EH (cell line): ENCODE data around the gene GPR37L1.

Experiments used
- DNase-seq: peaks from one replicate; pipeline ENCODE4 v3.0.0-alpha.2; 2015; ENCODE audit warnings: low read depth

The GPR37L1 gene

DNA sequence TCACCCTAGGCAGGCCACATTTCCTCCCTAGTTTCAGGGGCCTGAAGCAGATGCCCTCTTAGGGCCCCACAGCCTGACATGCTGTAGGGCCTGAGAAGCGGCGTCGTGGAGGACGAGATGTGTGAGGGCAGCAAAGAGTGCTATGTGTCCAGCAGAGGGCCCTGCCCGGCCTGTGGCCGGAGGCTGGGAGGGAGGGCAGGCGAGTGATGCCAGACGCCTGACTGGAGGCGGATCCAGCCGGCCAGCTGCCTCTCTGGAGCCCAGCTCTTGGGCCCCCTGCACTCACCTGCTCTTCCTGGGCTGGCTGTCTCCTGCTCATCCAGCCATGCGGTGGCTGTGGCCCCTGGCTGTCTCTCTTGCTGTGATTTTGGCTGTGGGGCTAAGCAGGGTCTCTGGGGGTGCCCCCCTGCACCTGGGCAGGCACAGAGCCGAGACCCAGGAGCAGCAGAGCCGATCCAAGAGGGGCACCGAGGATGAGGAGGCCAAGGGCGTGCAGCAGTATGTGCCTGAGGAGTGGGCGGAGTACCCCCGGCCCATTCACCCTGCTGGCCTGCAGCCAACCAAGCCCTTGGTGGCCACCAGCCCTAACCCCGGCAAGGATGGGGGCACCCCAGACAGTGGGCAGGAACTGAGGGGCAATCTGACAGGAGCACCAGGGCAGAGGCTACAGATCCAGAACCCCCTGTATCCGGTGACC is at the start of gene GPR37L1:
GPR37L1 (plus strand) TSS at position 279 of the 697 bp plus-strand sequence; CDS start at position 326, 47 bp downstream.
- peak; percentile 65 for DNase-seq

DNA sequence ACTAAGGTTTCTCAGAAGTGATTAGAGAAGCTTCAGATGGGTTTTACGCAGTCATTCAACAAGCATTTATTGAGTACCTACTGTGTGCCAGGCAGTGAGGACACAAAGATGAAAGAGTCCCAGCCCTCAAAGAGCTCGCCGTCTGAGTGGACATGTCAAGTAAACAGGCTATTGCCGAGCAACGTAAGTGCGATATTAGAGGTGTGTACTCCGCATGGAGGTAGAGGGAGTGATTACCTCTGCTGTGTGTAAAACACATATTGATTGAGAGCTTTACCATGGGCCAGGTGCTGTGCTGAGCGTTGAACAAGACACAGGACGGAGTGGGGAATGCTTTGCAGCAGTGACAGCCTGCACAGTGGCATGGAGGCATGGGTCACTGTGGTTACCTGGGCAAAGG is 49.5 kb upstream of the GPR37L1 start:
- DNase-seq = no peak

DNA sequence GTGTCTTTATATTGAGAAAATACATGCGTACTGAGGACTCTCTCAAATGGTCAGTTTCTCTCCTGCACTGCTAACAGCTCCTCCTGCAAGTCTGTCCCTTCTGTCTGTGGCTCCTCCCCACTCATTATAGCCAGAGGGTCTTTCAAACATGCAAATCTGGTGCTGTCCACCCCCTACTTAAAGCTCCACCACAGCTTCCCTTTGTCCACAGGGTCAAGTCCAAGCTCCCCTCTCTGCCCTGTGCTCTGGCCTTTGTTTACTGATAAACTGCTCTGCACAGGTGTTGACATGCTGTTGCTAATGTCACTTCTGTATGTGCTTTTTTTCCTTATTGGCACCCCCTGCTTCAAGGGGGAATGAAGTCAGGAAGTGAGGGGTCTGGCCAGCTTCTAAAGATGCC is 47.7 kb upstream of the GPR37L1 start:
- DNase-seq = no peak

GRCh38 chr1:202075389-202075788 is 47.3 kb upstream of the GPR37L1 start:
- DNase-seq = no peak

DNA sequence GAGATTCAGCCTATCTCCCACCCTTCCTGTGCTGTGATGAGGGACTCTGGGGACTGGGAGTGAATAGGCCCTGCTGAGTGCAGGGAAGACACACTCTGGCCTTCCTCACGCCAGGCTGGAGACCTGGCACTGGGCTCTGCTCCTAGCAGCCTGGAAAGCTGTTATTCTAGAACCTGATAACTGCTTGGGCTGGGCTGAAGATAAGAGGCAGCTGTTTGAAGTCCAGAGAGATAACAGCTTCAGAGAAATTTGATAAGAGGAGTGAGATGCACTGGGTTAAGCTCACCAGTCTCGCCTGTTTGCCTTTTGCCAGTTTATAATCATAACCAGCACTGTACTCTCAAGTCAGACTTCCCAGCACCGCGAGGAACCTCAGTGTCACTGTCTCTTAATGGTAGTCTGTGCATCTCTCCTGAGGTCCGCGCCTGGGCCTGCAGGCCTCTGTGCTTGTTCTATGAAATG is 46.6 kb upstream of the GPR37L1 start:
- DNase-seq = no peak

DNA sequence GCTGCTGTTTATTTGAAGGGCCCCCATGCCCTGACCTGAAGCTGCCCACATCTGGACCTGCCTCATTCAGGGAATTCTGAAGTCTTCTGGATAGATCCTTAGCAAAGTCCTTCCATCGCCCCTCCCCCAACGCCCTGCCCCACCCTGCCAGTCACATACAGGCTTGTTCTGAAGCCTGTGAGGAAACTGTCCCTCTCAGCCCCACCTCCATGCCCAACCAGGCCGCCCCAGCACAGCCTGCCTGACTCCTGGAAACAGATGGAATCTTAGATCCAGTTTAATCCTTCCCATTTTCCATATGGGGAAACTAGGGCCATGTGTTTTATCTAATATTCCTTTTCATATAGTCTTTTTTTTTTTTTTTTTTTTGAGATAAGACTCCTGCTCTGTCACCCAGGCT is 44.5 kb upstream of the GPR37L1 start:
- DNase-seq = no peak

GRCh38 chr1:202081992-202082391 is 40.7 kb upstream of the GPR37L1 start:
- DNase-seq = no peak

DNA sequence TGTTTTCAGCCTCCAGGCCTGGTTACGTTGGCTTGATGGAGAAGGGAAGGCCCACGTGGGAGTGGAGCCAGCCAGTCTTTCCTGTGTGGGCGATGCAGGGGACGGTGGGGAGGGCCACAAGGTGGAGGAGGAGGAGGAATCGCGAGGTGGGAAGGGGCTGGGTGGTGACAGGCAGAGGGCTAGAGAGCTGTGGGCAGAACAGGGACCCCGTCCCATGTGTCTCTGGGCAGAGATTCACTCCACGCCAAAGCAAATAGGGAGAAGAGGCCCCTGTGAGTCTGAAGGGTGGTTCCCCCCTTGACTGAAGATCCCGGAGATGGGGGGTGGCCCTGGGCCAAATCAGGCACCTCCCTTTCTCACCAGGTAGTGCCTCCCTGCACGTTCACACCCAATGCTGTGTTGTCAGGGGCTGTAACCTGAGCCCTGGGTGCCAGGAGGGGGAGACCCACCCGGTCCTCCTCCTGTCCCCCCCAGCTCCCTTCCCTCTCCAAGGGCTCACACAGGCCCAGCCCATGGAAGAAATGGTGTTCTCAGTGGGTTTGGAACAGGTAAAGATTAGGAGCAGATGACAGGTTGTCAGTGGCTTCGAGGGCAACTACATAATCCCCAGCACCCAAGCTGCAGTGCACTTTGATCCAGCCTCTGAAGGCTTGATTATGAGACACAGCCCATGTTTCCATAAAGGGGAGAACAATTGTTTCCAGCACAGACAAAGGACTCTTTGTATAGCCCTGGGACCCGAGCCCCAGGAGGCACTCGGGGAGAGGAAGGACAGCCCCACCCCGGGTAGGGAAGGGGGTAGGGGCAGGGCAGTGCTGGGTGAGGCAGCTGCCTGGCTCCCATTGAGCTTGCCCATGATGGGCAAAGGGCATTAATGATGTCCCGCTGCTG is 37.7 kb upstream of the GPR37L1 start:
- DNase-seq = no peak

GRCh38 chr1:202085682-202086373 is 36.9 kb upstream of the GPR37L1 start:
- DNase-seq = peak; percentile 43

- DNase-seq = no peak
Measured at GRCh38 chr1:202086579-202087350, 36.0 kb upstream of the GPR37L1 start.

GRCh38 chr1:202088206-202088605 is 34.5 kb upstream of the GPR37L1 start:
- no peak for DNase-seq

GRCh38 chr1:202090994-202091393 is 31.7 kb upstream of the GPR37L1 start:
- DNase-seq = no peak

- no peak for DNase-seq
Measured at GRCh38 chr1:202093858-202094257, 28.9 kb upstream of the GPR37L1 start.

DNA sequence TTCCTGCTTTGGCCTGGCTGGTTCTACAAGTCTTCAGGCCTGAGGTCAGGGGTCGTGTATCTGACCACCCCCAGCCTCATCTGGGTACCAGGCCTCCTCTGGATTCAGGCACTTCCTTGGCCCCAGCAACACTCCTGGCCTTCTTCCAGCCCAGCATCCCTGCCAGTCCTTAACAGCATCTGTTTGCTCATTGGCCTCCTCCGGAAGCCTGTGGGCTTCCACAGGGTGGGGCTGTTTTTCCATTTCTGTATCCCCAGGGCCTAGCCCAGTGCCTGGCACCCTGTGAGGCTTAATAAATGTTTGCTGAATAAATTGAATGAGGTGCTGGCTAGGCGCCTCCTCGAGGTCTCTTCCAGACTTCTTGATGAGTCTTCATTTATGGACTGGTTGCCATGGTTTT is 21.5 kb upstream of the GPR37L1 start:
- DNase-seq = no peak

DNA sequence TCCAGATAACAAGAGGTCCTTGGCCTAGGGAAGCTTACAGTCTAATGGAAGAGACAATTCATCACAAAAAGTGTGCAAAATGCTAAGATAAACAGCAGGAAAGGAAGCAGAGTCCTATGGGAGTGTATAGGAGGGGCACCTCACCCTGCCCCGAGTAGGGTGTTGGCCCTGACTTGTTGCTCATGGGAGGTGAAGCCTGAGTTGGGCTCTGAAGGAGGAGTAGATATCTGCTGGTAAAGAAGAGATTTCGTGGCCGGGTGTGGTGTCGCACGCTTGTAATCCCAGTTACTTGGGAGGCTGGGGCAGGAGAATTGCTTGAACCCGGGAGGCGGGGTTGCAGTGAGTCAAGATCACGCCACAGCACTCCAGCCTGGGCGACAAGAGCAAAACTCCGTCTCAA is 18.6 kb upstream of the GPR37L1 start:
- no peak for DNase-seq

- DNase-seq = peak; percentile 68
Measured at GRCh38 chr1:202105571-202106339, 17.0 kb upstream of the GPR37L1 start.

DNA sequence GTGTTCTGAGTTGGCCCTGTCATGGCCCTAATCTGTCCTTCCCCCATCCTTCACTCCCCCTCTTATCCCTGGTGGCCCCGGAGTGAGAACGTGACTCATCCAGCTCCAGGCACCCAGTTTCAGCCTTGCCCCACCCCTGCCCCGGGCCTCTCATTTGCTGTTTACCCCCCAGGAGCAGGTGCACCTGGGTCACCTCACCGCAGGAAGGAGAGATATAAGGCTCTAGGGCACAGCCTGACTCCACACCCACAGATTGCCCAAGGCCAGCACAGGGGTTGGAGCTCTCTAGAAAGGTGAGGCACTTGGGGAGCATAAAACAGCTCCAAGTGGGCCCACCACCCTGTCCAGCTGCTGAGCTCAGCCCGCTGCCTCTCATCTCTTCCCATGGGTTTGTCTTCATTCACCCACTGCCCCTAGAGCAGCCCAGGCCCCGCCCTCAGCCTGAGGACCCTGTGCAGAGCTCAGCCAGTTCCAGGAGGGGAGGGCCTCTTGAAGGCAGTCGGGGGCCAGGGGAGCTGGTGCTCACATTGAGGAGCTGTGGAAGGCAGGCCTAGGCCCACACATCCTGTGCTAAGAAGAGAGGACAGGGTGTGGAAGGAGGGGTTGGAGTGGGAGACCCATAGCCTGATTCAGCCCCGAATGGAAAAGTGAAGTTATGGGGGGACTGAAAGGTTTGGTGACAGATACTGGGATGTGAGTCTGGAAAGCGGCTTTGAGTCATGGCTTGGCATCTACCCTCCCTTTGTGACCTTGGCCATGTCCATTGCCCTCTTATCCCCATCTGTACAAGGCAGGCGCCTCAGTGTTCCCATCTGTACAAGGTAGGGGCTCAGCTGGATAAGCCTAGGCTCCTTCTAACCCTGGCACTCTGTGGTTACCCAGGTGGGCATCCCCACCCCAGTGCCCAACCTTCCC is 16.1 kb upstream of the GPR37L1 start:
- DNase-seq = no peak

- DNase-seq = no peak
Measured at GRCh38 chr1:202107321-202107761, 15.4 kb upstream of the GPR37L1 start.

DNA sequence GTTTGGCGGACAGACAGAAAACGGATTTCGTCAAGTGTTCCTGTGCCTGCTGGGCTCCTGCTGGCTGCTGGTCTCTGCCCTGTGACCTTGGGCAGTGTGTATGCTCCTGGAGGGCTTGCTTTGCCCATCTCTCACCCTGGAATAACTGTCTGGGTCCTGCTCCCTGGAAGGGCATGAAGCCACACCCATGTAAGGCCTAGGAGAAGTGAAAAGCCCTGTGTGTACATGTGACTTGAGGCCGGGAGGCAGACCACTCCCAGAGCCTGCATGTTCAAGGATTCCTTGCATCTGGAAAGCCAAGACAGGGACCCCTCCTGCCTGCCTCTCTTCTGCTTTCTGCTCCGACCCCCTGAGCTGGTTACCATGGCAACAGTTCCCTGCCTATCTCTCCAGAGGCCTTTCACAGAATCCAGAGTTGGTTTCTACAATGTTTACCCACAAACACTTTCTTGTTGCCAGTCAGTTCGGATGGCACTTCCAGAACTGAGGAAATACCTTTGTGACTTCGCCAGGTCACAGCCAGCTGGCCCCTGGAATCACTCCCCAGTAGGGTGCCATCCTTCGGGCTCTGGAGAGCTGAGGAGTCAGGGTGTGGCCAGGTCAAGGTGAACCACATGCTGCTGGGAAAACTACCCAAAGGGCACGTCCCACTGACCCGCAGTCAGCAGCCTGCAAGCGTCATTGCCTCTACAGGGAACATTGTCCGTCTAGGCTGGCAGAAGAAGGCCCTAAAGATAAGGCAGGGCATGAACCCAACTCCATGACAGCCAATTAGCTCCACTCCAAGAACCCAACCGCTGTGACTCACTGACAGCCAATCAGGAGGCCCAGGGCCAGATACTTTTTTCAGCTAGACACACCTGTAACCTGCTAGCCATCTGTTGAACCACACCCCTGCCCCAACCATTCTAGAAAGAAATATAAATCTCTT is 14.7 kb upstream of the GPR37L1 start:
- DNase-seq = no peak
